H54 (cell line): ENCODE data around the gene TEX48.

Experiments used
- DNase-seq: peaks from one replicate; pipeline ENCODE4 v3.0.0; 2011; ENCODE audit warnings: low spot score, mixed read lengths; ENCODE audit not compliant: insufficient read length
- FAIRE-seq: peaks from 3 replicates; lab custom pipeline; 2011; peaks lifted over from hg19 to GRCh38; lab: Jason Lieb, UNC
- POLR2A ChIP-seq: IDR thresholded peaks from 2 replicates; pipeline ENCODE4 v1.6.1; 2011; ENCODE audit warnings: low read depth, mild to moderate bottlenecking, low read length

Gene TEX48

GRCh38 chr9:114688909-114689610, 7.1 kb upstream of the TEX48 start:
- DNase-seq (no peak), FAIRE-seq (no peak)
- no peak for TF ChIP-seq POLR2A

- TF ChIP-seq POLR2A, result no peak
- FAIRE-seq (no peak), DNase-seq (no peak)
Observed at GRCh38 chr9:114688379-114688778, 6.4 kb upstream of the TEX48 start.

- FAIRE-seq (peak; percentile 15), DNase-seq (no peak)
- no peak for TF ChIP-seq POLR2A
Observed at GRCh38 chr9:114687034-114687433, 5.0 kb upstream of the TEX48 start.

DNA sequence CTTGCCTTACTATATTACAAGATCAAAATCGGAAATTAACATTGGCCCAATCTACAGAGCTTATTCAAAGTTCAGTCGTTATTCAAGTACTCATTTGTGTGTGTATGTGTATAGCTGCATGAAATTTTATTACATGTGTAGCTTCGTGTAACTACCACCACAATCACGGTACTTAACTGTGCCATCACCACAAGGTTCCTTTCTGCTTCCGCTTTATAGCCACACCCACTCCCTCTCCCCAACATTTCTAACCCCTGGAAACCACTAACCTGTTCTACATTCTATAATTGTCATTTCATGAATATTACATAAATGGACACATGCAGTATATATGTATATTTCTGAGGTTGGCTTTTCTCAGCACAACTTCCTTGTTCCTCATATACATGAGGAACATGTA, 4.0 kb upstream of the TEX48 start:
- TF ChIP-seq POLR2A, result no peak
- DNase-seq, result no peak
- no peak for FAIRE-seq

DNA sequence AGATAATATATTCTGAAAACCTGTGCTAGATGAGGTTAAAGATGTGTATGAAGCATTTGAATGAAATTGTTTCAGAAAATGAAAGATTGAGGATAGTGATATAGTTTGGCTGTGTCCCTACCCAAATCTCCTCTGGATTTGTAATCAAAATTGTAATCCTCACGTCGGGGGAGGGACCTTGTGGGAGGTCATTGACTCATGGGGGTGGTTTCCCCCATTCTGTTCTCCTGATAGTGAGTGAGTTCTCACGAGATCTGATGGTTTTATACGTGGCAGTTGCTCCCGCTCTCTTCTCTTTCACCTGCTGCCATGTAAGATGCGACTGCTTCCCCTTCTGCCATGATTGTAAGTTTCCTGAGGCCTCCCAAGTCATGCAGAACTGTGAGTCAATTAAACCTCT, 2.0 kb upstream of the TEX48 start:
- TF ChIP-seq POLR2A, result no peak
- no peak for FAIRE-seq
- no peak for DNase-seq

DNA sequence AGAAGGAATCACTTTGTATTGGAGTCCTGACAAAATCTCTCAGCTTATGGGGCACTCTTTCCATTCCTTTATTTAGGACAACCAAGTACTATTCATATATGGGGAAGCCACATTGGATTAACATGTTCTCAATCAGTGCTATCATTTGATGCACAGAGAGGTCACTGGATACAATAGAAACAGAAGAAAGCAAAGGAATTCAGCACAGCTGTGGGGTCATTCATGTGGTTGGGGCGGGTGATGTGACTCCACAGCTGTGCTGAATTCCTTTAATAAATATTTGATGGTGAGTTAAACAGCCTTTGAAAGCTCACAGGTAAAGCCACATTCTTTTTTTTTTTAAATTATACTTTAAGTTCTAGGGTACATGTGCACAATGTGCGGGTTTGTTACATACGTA, 854 bp upstream of the TEX48 start:
- DNase-seq, result no peak
- FAIRE-seq, result no peak
- no peak for TF ChIP-seq POLR2A

- no peak for TF ChIP-seq POLR2A
- DNase-seq (no peak), FAIRE-seq (no peak)
Observed at GRCh38 chr9:114680259-114681001, 1.6 kb downstream of the TEX48 start.

GRCh38 chr9:114678795-114679194, 3.2 kb downstream of the TEX48 start:
- DNase-seq (no peak), FAIRE-seq (peak; percentile 69)
- TF ChIP-seq POLR2A, result no peak

GRCh38 chr9:114678130-114678529, 3.9 kb downstream of the TEX48 start:
- no peak for DNase-seq
- no peak for TF ChIP-seq POLR2A
- no peak for FAIRE-seq

DNA sequence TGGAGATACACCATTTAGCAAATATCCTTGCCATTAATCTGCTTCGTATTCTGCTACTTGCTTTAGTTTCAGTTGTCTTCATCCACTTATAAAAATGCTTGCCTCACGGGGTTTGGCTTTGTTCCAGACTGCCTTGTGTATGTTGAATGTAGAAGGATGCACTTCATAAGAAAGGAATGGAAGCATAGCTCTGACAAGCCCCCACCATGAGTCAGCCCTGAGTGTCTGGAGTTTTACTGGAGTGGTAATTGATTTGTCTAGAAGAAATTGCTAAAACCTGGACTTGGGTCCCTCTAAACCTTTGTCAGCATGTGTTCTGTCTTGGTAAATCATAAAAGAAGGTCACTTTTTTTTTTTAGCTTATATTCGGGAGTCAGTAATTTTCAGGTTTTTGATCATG, 4.6 kb downstream of the TEX48 start:
- peak; percentile 59 for DNase-seq
- peak; percentile 99 for FAIRE-seq
- no peak for TF ChIP-seq POLR2A

DNA sequence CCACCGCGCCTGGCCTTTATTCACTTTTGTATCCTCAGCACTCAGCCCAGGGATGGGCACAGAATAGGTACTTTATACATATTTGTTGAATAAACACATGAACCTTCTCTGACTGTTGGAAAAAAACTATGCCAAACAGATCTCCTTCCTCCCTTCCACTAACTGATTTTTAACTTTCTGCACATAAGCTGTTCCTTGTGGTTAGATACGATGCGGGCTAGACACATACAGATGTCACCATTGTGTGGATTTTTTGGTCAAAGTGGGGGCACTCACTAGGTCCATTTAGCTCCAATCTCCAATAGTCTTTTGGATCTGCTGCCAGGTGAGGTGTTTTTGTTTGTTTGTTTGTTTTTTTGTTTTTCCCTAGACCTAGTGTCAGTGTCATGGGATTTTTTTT, 5.1 kb downstream of the TEX48 start:
- FAIRE-seq (peak; percentile 78), DNase-seq (no peak)
- TF ChIP-seq POLR2A, result no peak

DNA sequence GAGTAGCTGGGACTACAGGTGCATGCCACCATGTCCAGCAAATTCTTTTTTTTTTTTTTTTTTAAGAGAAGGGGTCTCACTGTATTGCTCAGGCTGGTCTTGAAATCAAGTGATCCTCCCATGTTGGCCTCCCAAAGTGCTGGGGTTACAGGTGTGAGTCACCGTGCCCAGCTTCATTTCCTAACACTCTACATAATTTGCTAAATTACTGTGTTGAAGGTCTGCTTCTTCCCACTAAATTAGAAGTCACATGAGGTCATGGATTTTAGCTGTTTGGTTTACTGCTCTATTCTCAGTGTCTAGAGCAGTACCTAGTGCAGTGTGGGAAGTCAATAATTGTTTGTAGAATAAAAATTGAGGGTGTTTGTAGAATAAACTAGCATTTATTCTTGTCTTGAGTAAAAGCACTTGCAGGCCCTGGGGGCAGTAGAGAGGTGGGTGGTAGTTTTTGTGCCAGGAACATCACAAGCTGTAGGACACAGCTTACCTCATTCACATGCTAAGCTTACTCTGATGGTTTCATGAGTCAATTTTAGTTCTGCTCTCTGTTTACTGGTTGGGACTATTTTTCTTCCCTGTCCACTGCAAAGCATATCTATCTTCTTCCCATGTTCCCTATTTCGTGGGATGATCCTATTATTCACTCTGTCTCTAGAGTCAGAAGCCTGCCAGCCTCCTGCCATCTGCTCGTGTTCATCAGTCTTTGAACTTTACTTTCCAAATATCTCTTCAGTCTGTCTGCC, 7.0 kb downstream of the TEX48 start:
- TF ChIP-seq POLR2A, result no peak
- DNase-seq, result no peak
- FAIRE-seq, result peak; percentile 11

DNA sequence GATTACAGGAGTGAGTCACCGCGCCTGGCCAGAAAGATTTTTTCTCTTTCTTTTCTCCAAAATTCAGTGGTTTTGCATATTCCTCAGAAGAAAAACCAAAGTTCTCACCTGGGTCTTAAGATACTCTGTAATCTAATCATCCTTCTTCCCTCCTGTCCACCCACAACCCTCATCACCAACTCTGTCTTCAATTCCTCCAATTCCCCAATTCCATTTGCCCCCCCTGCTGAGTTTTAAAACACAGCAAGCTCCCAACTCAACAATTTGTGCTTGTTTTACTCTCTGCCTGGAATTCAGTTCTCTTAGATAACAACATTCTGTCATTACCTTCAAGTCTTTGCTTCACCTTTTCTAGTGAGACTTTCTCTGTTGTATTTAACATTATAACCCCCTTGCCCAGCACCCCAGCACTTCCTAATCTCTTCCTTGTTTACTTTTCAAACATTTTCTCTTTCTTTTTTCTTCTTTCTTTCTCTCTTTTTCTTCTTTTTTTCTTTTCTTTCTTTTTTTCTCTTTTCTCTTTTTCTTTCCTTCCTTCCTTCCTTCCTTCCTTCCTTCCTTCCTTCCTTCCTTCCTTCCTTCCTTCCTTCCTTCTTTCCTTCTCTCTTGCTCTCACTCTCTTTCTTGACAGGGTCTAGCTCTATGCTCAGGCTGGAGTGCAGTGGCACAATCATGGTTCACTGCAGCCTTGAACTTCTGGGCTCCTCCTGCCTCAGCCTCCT, 7.8 kb downstream of the TEX48 start:
- FAIRE-seq, result peak; percentile 33
- no peak for DNase-seq
- no peak for TF ChIP-seq POLR2A
